HEK293 (cell line): ENCODE data around the gene TMEM239.

Experiments used
- CTCF ChIA-PET: fragments of 350-600 bp; formaldehyde crosslinking; extraction: SDS; loops from one replicate; lab custom pipeline; 2021; ENCODE audit warnings: antibody characterized with exemption; lab: Yijun Ruan, JAX
- POLR2A ChIA-PET: fragments of 300-600 bp; formaldehyde crosslinking; extraction: SDS; loops from one replicate; lab custom pipeline; 2020; ENCODE audit warnings: antibody characterized with exemption, inconsistent platforms; lab: Yijun Ruan, JAX
- H3K27ac ChIP-seq: fragments of 200-500 bp; sonication (Bioruptor generic); 2 replicates; pipeline ENCODE4 v1.5.1; 2014; ENCODE audit warnings: low read depth, low read length, control low read depth, inconsistent platforms; ENCODE audit errors: extremely low read depth
- H3K36me3 ChIP-seq, 2 experiments: fragments of 200-500 bp in 1 of 2; sonication (Bioruptor generic) in 1 of 2; 1 replicate in 1 of 2; 2 replicates in 1 of 2; pipeline ENCODE4 v1.5.1; 2014 to 2017; ENCODE audit warnings: inconsistent platforms in 2 of 2, low read length in 2 of 2; ENCODE audit not compliant: control insufficient read depth in 2 of 2, insufficient read depth in 1 of 2
- H3K4me1 ChIP-seq: fragments of 200-500 bp; sonication (Bioruptor generic); 2 replicates; pipeline ENCODE4 v1.5.1; 2014; ENCODE audit warnings: mild to moderate bottlenecking, low read length, inconsistent platforms; ENCODE audit not compliant: control insufficient read depth, insufficient read depth
- H3K4me3 ChIP-seq: 2 replicates; pipeline ENCODE4 v1.5.1; 2011; ENCODE audit warnings: low read depth, mild to moderate bottlenecking, control low read depth, low read length, moderate library complexity
- H3K9me3 ChIP-seq: fragments of 200-500 bp; sonication (Bioruptor generic); 2 replicates; pipeline ENCODE4 v1.5.1; 2014; ENCODE audit warnings: low read depth, low read length, inconsistent platforms; ENCODE audit not compliant: control insufficient read depth, insufficient read depth
- BCL11A ChIP-seq: fragments of 450-650 bp; formaldehyde crosslinking; IDR thresholded peaks from 2 replicates; pipeline ENCODE4 v1.5.1; 2016; ENCODE audit warnings: low read depth, missing biosample characterization, missing genetic modification characterization
- EGR2 ChIP-seq: fragments of 450-650 bp; formaldehyde crosslinking; IDR thresholded peaks from 2 replicates; pipeline ENCODE4 v1.5.1; 2016; ENCODE audit warnings: low read depth, missing biosample characterization, missing genetic modification characterization
- MYNN ChIP-seq: fragments of 450-650 bp; formaldehyde crosslinking; IDR thresholded peaks from 2 replicates; pipeline ENCODE4 v1.5.1; 2016; ENCODE audit warnings: missing biosample characterization, missing genetic modification characterization, borderline replicate concordance
- MZF1 ChIP-seq: fragments of 450-650 bp; formaldehyde crosslinking; IDR thresholded peaks from 2 replicates; pipeline ENCODE4 v1.5.1; 2017; ENCODE audit warnings: missing biosample characterization, missing genetic modification characterization, borderline replicate concordance
- REPIN1 ChIP-seq: fragments of 450-650 bp; formaldehyde crosslinking; IDR thresholded peaks from 2 replicates; pipeline ENCODE4 v1.5.1; 2017; ENCODE audit warnings: missing biosample characterization, missing genetic modification characterization, low read depth
- SALL2 ChIP-seq: fragments of 450-650 bp; formaldehyde crosslinking; IDR thresholded peaks from 2 replicates; pipeline ENCODE4 v1.5.0; 2017; ENCODE audit warnings: missing biosample characterization, mild to moderate bottlenecking, missing genetic modification characterization, borderline replicate concordance
- SCRT2 ChIP-seq: fragments of 450-650 bp; formaldehyde crosslinking; IDR thresholded peaks from 2 replicates; pipeline ENCODE4 v1.5.1; 2016; ENCODE audit warnings: missing biosample characterization, missing genetic modification characterization
- ZBTB20 ChIP-seq: fragments of 450-650 bp; formaldehyde crosslinking; IDR thresholded peaks from 2 replicates; pipeline ENCODE4 v1.5.1; 2016; ENCODE audit warnings: missing biosample characterization, missing genetic modification characterization
- ZFP69B ChIP-seq: fragments of 450-650 bp; formaldehyde crosslinking; IDR thresholded peaks from 2 replicates; pipeline ENCODE4 v1.5.1; 2016; ENCODE audit warnings: missing biosample characterization, missing genetic modification characterization
- ZNF121 ChIP-seq: fragments of 450-650 bp; formaldehyde crosslinking; IDR thresholded peaks from 2 replicates; pipeline ENCODE4 v1.5.1; 2016; ENCODE audit warnings: missing biosample characterization, missing genetic modification characterization
- ZNF146 ChIP-seq: fragments of 450-650 bp; formaldehyde crosslinking; IDR thresholded peaks from 2 replicates; pipeline ENCODE4 v1.5.1; 2016; ENCODE audit warnings: missing biosample characterization, missing genetic modification characterization
- ZNF223 ChIP-seq: fragments of 450-650 bp; formaldehyde crosslinking; IDR thresholded peaks from 2 replicates; pipeline ENCODE4 v1.5.1; 2016; ENCODE audit warnings: missing biosample characterization, missing genetic modification characterization
- ZNF48 ChIP-seq: fragments of 450-650 bp; formaldehyde crosslinking; IDR thresholded peaks from 2 replicates; pipeline ENCODE4 v1.5.1; 2016; ENCODE audit warnings: missing biosample characterization, missing genetic modification characterization
- ZNF510 ChIP-seq: fragments of 450-650 bp; formaldehyde crosslinking; IDR thresholded peaks from 2 replicates; pipeline ENCODE4 v1.5.1; 2018; ENCODE audit warnings: mild to moderate bottlenecking, missing genetic modification characterization, missing biosample characterization; ENCODE audit not compliant: insufficient replicate concordance
- ZNF555 ChIP-seq: fragments of 450-650 bp; formaldehyde crosslinking; conservative IDR thresholded peaks from 2 replicates; pipeline ENCODE4 v1.5.1; 2017; ENCODE audit warnings: missing biosample characterization, mild to moderate bottlenecking, missing genetic modification characterization, inconsistent platforms
- ZNF654 ChIP-seq: fragments of 450-650 bp; formaldehyde crosslinking; IDR thresholded peaks from 2 replicates; pipeline ENCODE4 v1.5.1; 2016; ENCODE audit warnings: low read depth, missing biosample characterization, missing genetic modification characterization
- ZNF76 ChIP-seq: fragments of 450-650 bp; formaldehyde crosslinking; IDR thresholded peaks from 2 replicates; pipeline ENCODE4; 2016; ENCODE audit warnings: low read depth, missing biosample characterization, missing genetic modification characterization, borderline replicate concordance
- ZXDB ChIP-seq: fragments of 450-650 bp; formaldehyde crosslinking; IDR thresholded peaks from 2 replicates; pipeline ENCODE4 v1.5.1; 2016; ENCODE audit warnings: missing biosample characterization, missing genetic modification characterization
- TF ChIP-seq, protein P1 (sequence below): fragments of 450-650 bp; formaldehyde crosslinking; IDR thresholded peaks from 2 replicates; pipeline ENCODE4 v1.5.1; 2017; ENCODE audit warnings: missing biosample characterization, mild to moderate bottlenecking, missing genetic modification characterization, moderate library complexity
- TF ChIP-seq, protein P2 (sequence below): fragments of 450-650 bp; formaldehyde crosslinking; IDR thresholded peaks from 2 replicates; pipeline ENCODE4 v1.5.1; 2017; ENCODE audit warnings: missing biosample characterization, missing genetic modification characterization
- TF ChIP-seq, protein P3 (sequence below): fragments of 450-650 bp; formaldehyde crosslinking; IDR thresholded peaks from 2 replicates; pipeline ENCODE4 v1.5.1; 2016; ENCODE audit warnings: missing biosample characterization, missing genetic modification characterization

The TMEM239 gene

DNA sequence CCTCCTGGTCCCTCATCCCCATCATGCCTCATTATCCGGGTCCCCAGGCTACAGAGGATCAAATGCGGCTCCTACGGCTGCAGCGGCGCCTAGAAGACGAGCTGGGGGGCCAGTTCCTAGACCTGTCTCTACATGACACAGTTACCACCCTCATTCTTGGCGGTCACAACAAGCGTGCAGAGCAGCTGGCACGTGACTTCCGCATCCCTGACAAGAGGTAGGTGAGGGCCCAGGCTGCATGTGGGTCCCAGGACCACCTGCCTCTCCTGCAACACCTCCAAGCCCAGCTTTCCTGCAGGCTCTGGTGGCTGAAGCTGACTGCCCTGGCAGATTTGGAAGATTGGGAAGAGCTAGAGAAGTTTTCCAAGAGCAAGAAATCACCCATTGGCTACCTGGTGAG, 48.9 kb downstream of the TMEM239 start:
- TF ChIP-seq MZF1 (tag by site-specific recombination): no peak
- TF ChIP-seq ZNF555 (tag by site-specific recombination): no peak
- TF ChIP-seq, protein P1, sequence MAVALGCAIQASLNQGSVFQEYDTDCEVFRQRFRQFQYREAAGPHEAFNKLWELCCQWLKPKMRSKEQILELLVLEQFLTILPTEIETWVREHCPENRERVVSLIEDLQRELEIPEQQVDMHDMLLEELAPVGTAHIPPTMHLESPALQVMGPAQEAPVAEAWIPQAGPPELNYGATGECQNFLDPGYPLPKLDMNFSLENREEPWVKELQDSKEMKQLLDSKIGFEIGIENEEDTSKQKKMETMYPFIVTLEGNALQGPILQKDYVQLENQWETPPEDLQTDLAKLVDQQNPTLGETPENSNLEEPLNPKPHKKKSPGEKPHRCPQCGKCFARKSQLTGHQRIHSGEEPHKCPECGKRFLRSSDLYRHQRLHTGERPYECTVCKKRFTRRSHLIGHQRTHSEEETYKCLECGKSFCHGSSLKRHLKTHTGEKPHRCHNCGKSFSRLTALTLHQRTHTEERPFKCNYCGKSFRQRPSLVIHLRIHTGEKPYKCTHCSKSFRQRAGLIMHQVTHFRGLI (tag by site-specific recombination): no peak
- no peak for TF ChIP-seq ZNF223 (tag by site-specific recombination)
- TF ChIP-seq SALL2 (tag by site-specific recombination): no peak
- TF ChIP-seq ZNF76: no peak
- no peak for TF ChIP-seq ZBTB20 (tag by site-specific recombination)
- TF ChIP-seq ZFP69B (tag by site-specific recombination): no peak
- peaks cover 0 to 54% of the 10 kb centered on the region in 2 experiments; a peak in 2 of 3 replicates for H3K36me3 ChIP-seq
- CTCF ChIA-PET: interaction anchor here (0.5 to 3.4 kb wide), 8 partner anchors 9 to 213 kb away, joined by 3 to 22 read pairs (median 4); no protein-coding TSS in a partner anchor
- no peak overlapping the region for H3K27ac ChIP-seq
- H3K9me3 ChIP-seq: no peaks in the 10 kb centered on the region
- POLR2A ChIA-PET: interaction anchor here (0.6 kb wide), 2 partner anchors 55 to 58 kb away, joined by 3 read pairs; no protein-coding TSS in a partner anchor
- no peak overlapping the region for H3K4me3 ChIP-seq
- no peaks in the 10 kb centered on the region; the same call in none of the 2 replicates for H3K4me1 ChIP-seq

DNA sequence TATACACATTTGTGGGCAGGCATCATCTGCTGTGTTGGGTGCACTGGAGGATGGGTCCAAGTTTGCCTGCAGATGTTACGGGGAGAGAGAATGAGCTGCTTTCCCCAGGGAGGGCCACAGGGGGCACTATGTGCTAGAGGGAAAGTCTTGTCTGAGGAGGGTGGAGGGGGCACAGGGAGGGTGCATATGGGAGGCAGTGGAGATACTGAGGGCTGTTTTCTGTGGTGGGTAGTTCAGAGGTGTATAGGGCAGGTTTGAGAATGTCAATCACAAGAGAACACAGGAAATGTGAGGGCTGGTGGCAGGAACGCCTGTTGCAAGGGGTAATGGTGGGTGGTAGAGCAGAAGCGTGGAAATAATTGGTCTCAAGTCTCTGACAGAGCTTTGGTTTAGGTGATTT, 49.5 kb downstream of the TMEM239 start:
- Histone ChIP-seq H3K4me3 (no peak overlapping the region), H3K4me1 (peaks cover 4% of the 10 kb centered on the region), H3K27ac (no peak overlapping the region)
- CTCF ChIA-PET: interaction anchor here (0.5 to 3.4 kb wide), 8 partner anchors 9 to 212 kb away, joined by 3 to 22 read pairs (median 4); no protein-coding TSS in a partner anchor
- TF ChIP-seq, protein P2, sequence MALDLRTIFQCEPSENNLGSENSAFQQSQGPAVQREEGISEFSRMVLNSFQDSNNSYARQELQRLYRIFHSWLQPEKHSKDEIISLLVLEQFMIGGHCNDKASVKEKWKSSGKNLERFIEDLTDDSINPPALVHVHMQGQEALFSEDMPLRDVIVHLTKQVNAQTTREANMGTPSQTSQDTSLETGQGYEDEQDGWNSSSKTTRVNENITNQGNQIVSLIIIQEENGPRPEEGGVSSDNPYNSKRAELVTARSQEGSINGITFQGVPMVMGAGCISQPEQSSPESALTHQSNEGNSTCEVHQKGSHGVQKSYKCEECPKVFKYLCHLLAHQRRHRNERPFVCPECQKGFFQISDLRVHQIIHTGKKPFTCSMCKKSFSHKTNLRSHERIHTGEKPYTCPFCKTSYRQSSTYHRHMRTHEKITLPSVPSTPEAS (tag by site-specific recombination): no peak
- no peak for TF ChIP-seq ZNF121 (tag by site-specific recombination)
- TF ChIP-seq SCRT2 (tag by site-specific recombination): peak; percentile 42; the same call in 1 of the 2 replicates
- no peak for TF ChIP-seq ZXDB (tag by site-specific recombination)
- TF ChIP-seq ZFP69B (tag by site-specific recombination): no peak
- TF ChIP-seq, protein P3, sequence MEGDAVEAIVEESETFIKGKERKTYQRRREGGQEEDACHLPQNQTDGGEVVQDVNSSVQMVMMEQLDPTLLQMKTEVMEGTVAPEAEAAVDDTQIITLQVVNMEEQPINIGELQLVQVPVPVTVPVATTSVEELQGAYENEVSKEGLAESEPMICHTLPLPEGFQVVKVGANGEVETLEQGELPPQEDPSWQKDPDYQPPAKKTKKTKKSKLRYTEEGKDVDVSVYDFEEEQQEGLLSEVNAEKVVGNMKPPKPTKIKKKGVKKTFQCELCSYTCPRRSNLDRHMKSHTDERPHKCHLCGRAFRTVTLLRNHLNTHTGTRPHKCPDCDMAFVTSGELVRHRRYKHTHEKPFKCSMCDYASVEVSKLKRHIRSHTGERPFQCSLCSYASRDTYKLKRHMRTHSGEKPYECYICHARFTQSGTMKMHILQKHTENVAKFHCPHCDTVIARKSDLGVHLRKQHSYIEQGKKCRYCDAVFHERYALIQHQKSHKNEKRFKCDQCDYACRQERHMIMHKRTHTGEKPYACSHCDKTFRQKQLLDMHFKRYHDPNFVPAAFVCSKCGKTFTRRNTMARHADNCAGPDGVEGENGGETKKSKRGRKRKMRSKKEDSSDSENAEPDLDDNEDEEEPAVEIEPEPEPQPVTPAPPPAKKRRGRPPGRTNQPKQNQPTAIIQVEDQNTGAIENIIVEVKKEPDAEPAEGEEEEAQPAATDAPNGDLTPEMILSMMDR: 0 out of 2 replicates have a peak, but pooled peaks have one; percentile 32
- no peak for TF ChIP-seq ZNF146 (tag by site-specific recombination)
- no peak for TF ChIP-seq MYNN
- TF ChIP-seq ZNF654: peak; percentile 50
- no peak for TF ChIP-seq REPIN1 (tag by site-specific recombination)
- TF ChIP-seq ZNF510 (tag by site-specific recombination): no peak
- no peak for TF ChIP-seq BCL11A (tag by site-specific recombination)
- peak; percentile 49; the same call in 1 of the 2 replicates for TF ChIP-seq EGR2 (tag by site-specific recombination)
- TF ChIP-seq ZNF48: no peak
- TF ChIP-seq, all 188 proteins: peak for 4
- H3K9me3 ChIP-seq: no peaks in the 10 kb centered on the region
- peaks cover 0 to 53% of the 10 kb centered on the region in 2 experiments; a peak in 2 of 3 replicates for H3K36me3 ChIP-seq
- POLR2A ChIA-PET: interaction anchor here (0.6 kb wide), 1 partner anchor 56 kb away, joined by 3 read pairs; no protein-coding TSS in a partner anchor
